ENCODE measurements around the gene LRRFIP1. TPM values are rescaled to one million over a fixed set of nuclear protein-coding genes. Genes with fewer than 3 reads are reported as not detected.
A peak's percentile ranks its signal among the peaks of the same experiment; 100 is the strongest.

LRRFIP1 gene
- total and polyA plus RNA-seq, 2 of the 13 experiments (the other 11 are each of a cell fraction or from before 2014, with no cell fraction given) = 15.9 to 40.5 TPM

DNA sequence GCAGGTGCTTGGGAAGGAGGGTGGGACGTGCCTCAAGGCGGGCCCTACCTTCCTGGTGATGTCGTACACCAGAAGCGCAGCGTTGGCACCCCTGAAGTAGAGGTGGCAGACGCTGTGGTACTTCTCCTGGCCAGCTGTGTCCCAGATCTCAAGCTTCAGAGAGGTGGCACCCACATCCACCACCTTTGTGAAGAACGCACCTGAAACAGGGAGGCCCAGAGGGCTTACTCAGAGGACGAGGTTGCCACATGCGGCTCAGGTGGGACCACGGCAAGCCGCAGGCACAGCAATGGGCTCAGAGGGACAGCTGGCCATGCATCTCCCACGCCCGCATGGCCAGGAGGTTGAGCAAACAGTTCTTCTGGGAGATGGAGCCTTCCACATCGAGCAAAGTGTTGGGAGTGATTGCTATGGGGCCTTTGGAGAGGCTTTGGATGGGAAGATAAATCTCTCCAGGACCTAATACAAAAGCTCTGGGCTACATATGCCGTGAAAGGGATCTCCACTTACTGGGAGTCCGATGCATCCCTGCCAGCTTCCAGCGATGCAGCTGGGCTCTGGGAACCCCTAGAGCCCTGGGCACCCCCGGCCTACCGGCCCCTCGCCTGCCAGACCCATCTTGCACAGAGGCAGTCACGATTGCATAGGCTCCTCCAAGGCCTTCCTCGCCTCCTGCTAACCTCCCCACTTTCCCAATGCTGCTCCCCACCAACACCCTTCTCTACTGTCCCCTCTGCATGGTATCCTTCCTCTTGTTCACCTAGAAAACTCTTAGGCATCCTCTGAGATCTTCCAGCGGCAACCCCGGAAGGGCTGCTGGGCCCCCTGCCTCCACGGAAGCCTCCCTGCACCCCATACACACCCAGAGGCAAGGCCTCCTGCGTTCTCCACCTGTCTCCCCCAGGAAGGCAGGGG is 49.2 kb upstream of the LRRFIP1 start:
- Histone ChIP-seq H3K9me3 (ENCODE audit: low read length) (no peaks in the 10 kb centered on the region), H3K79me2 (ENCODE audit: insufficient read depth, low read length) (no peaks in the 10 kb centered on the region), H3K36me3 (replicated peaks in 1 of 2; ENCODE audit: control insufficient read depth in 1 of 2, insufficient read depth in 2 of 2, low read length in 2 of 2) (peaks cover 17 to 51% of the 10 kb centered on the region in 2 experiments), H3K9ac (ENCODE audit: insufficient read depth, low read depth, low read length) (no peak overlapping the region), H3K4me2 (ENCODE audit: low read depth, low read length) (no peak overlapping the region), H3K4me3 (replicated peaks in 1 of 3; ENCODE audit: insufficient read depth in 1 of 3, low read depth in 2 of 3, low read length in 3 of 3) (no peak overlapping the region), H2AFZ (ENCODE audit: low read length) (no peak overlapping the region), H3K27ac (ENCODE audit: extremely low read length, insufficient read depth, low read length) (no peak overlapping the region), H4K20me1 (ENCODE audit: insufficient read depth, low read length) (peaks cover 13% of the 10 kb centered on the region; the same call in 1 of the 2 replicates), H3K27me3 (ENCODE audit: control insufficient read depth in 1 of 2, insufficient read depth in 2 of 2, low read length in 2 of 2) (no peaks in the 10 kb centered on the region), H3K4me1 (ENCODE audit: insufficient read depth, low read length) (peaks cover 22% of the 10 kb centered on the region)
- intact Hi-C loops (cut with micrococcal nuclease; ENCODE audit: unreplicated experiment) = no loop called here
- 91% methylated on average over 25 of the region's 26 CpGs for WGBS (ENCODE audit: low lambda C conversion rate)
- TF ChIP-seq SSRP1 (CRISPR knock-in tag; IDR thresholded peaks at IDR 0.05) (no peak), RFX3 (CRISPR knock-in tag; IDR thresholded peaks at IDR 0.05) (no peak), AGO2 (optimal IDR thresholded peaks at IDR 0.05; ENCODE audit: low read depth, low read length) (peak; percentile 59), THAP8 (CRISPR knock-in tag; IDR thresholded peaks at IDR 0.05; ENCODE audit: borderline replicate concordance) (no peak), RBFOX2 (IDR thresholded peaks at IDR 0.05; ENCODE audit: low read depth, low read length) (0 out of 2 replicates have a peak, but pooled peaks have one; percentile 24), ZNF234 (CRISPR knock-in tag; conservative IDR thresholded peaks at IDR 0.05) (no peak), RAD51 (IDR thresholded peaks at IDR 0.05; ENCODE audit: borderline replicate concordance) (no peak), TFAP4 (IDR thresholded peaks at IDR 0.05; ENCODE audit: borderline replicate concordance, low read depth) (no peak)
- TF ChIP-seq, protein P1, sequence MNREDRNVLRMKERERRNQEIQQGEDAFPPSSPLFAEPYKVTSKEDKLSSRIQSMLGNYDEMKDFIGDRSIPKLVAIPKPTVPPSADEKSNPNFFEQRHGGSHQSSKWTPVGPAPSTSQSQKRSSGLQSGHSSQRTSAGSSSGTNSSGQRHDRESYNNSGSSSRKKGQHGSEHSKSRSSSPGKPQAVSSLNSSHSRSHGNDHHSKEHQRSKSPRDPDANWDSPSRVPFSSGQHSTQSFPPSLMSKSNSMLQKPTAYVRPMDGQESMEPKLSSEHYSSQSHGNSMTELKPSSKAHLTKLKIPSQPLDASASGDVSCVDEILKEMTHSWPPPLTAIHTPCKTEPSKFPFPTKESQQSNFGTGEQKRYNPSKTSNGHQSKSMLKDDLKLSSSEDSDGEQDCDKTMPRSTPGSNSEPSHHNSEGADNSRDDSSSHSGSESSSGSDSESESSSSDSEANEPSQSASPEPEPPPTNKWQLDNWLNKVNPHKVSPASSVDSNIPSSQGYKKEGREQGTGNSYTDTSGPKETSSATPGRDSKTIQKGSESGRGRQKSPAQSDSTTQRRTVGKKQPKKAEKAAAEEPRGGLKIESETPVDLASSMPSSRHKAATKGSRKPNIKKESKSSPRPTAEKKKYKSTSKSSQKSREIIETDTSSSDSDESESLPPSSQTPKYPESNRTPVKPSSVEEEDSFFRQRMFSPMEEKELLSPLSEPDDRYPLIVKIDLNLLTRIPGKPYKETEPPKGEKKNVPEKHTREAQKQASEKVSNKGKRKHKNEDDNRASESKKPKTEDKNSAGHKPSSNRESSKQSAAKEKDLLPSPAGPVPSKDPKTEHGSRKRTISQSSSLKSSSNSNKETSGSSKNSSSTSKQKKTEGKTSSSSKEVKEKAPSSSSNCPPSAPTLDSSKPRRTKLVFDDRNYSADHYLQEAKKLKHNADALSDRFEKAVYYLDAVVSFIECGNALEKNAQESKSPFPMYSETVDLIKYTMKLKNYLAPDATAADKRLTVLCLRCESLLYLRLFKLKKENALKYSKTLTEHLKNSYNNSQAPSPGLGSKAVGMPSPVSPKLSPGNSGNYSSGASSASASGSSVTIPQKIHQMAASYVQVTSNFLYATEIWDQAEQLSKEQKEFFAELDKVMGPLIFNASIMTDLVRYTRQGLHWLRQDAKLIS (CRISPR knock-in tag; IDR thresholded peaks at IDR 0.05) = no peak
- FAIRE-seq = no peak
- no peak for ATAC-seq
- no TSS peak for BruUV-seq (replicated peaks)
- POLR2A ChIA-PET = no interaction called here
- in situ Hi-C loops (cut with HindIII; ENCODE audit: extremely low pct_ligation_motif_present, low pct_unique_long_range_greater_than_20kb) = no loop called here
- CTCF ChIA-PET (ENCODE audit: low intra/inter-chr PET ratio, low total read pairs) = no interaction called here
- DNase-seq (ENCODE audit: low spot score) = no peak

Data from HepG2 (cell line).